Measurements from ENCODE around the gene C21orf58.
A peak's percentile ranks its signal among the peaks of the same experiment; 100 is the strongest.
"Not testable (repeated sequence)": the region's sequence is repeated elsewhere in the genome, so short reads cannot be mapped to it uniquely, and the experiment has no call there.

C21orf58 gene

GRCh38 chr21:46323227-46323709, 402 bp downstream of the C21orf58 start:
- DNase-seq, result no peak

- no peak for DNase-seq
Measured at GRCh38 chr21:46322351-46323226, 1.1 kb downstream of the C21orf58 start.

- no peak for DNase-seq
Measured at GRCh38 chr21:46320331-46320801, 3.3 kb downstream of the C21orf58 start.

DNA sequence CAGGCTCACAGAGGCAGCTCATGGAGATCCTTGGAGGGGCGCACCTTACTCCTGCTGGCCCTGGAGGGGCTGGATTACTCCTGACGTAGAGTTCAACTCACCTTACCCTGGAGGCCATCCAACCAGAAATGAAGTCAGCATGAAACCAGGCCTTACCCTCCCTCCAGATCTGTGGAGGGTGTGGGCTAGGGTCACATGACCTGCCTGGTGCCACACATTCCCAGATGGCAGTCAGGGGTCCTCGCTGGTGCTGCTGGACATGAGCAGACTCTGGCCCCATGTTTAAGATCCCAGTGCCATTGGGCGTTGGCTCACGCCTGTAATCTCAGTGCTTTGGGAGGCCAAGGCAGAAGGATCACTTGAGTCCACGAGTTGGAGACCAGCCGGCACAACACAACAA, 4.5 kb downstream of the C21orf58 start:
- no peak for DNase-seq

DNA sequence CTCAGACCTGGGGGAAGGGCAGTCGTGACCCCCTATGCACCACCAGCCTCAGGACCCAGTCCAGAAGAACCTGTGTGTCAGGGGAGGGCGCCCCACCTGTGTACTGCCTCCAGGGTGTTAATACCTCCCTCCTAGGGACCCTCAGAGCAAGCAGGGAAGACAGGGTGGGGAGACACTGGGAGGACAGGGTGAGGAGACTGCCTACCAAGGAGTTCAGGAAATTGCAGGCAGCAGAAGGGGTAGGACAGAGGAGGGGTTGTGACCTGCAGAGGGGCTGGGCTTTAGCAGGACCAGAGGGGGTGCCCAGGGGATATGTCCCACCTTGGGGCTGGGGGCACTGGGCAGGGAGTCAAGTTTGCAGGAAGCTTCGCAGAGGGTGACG, 5.2 kb downstream of the C21orf58 start:
- no peak for DNase-seq

DNA sequence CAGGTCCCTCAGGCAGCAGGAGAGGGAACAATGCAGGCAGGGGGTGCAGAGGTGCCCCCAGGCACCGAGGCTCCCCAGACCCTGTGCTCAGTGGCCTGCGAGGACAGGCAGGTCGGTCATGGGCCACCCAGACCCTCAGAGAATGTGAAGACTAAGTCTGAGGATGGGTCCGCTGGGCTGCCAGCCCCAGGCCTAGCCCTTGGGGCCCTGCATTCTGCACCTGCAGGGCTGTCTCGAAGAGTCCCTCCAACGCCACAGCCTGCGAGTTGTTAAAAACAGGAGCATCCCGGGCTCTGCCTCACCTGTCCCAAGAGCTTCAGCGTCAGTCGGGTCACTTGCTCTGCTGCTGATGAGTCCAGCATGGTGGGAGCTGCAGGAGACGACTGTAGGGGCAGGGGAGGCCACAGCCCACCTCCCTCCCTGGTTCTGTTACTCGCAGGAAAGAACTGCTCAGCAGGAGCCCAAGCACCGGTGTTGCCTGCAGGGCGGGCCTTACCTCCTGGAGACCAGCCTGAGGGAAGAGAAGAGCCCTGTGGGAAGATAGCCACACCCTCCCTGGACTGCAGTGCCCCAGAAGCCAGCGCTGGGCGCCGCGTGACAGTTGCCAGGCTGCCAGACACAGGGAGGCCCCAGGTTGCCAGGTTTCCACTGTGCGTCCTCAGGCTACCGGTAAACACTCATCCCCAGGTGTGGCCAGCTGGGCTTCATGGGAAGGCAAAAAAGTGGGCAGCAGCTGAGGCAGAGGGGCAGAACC, 5.8 kb downstream of the C21orf58 start:
- DNase-seq, result peak; percentile 82

DNA sequence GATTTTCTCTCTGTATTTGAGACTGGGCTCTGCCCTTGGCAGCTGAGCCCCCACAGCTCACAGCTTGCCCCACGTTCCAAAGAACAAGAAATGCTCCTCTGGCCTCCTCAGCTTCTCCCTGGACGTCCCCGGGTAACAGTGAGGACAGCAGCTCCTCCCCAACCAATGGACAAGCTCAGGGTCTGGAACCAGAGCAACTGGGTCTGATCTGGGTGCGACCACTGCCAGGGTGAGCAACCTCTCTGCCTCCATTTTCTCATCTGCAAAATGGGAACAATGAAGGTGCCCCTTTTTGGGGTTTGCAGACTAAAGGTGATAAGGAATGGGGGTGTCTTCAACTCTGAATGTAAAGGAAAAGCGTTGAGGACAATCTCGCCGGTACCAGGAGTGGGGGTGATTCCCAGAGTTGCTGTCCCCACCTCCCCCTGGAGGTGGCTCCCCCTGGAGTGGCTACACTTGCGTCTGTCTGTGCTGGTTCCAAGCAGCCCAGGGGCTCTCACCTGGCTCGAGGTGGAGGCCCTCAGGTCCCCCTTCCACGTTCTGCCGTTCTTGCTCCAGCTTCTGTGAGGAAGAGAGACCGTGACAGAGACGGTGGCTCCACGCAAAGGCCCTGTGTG, 6.9 kb downstream of the C21orf58 start:
- no peak for DNase-seq

DNA sequence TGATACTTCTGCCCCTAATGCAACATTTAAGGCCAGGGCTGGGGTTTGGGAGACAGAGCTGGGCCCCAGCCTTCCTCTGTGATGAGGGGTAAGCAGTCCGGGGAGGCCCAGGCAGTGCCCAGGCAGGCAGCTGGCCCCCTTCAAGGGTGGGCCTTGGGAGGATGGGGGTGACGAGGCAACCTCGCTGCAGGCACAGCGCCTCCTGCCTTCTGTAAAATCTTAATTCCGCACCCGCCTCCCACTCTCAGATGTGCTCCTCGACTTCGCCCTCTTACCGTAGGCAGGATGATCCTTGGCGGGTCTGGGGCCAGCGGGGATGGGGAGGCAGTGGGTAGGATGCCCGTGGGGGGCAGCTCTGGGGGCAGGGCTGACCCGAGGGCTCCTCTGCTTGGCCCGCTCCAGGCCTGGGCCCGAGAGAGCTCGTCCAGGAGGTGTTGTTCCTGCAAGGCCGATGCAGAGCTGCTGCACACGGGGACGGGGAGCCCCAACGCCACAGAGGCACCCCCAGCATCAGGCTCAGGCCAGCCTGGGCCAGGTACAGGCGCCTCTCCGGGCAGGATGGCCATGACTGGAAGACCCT, 9.1 kb downstream of the C21orf58 start:
- DNase-seq, result no peak

DNA sequence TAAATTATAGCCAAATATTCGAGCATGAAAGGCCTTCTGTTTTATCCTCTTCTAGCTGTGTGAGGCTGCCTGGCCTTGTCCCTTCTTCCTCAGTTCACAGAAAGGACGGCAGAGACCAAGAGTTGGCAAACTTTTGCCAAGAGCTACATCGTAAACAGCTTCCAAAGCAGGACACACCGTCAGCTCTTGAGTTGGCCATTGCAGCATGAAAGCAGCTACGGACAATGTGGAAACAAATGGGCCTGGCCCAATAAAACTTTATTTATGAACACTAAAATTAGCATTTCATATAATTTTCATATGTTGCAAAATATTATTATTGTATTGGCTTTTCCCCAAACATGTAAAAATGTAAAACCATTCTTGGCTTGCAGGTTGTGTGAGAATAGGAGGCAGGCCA, 10.7 kb downstream of the C21orf58 start:
- DNase-seq, result no peak

DNA sequence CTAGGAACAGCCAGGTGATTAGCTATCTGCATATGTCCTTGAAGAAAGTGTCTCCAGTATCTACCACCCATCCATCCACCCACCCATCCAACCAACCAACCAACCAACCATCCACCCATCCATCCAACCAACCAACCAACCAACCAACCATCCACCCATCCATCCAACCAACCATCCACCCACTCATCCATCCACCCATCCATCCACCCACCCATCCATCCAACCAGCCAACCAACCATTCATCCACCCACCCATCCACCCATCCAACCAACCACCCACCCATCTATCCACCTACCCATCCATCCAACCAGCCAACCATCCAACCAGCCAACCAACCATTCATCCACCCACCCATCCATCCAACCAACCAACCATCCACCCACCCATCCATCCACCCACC, 12.1 kb downstream of the C21orf58 start:
- DNase-seq, result no peak

- not testable (repeated sequence) for DNase-seq
Measured at GRCh38 chr21:46310260-46310659, 13.4 kb downstream of the C21orf58 start.

DNA sequence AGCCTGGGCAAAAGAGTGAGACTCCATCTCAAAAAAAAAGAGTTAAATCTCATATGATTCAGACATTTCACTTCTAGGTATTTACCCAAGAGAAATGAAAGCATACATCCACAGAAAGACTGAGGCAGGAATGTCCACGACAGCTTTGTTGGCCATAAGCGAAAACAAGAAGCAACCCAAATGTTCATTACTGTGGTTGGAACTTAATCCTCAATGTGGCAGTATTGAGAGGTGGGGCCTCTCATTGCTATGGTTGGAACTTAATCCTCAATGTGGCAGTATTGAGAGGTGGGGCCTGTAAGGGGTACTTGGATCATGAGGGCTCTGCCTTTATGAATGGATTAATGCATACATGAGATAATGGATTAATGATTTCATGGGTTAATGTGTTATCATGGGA, 15.2 kb downstream of the C21orf58 start:
- no peak for DNase-seq

DNA sequence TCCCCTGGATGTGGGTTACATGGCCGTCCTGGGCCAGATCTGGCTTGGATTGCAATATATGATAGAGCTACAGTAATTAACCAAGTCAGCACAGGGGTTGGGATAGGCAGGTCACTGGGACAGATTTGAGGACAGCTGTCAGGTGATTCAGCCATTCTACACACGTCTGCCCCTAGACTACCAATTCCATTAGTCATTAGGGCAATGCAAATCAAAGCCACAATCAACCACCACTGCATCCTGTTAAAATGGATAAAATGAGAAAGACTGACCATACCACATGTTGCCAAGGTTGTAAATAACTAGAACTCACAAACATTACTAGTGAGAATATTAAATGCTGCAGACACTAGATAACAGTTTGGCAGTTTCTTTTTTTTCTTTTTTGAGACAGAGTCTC, 16.0 kb downstream of the C21orf58 start:
- DNase-seq, result no peak

GRCh38 chr21:46304955-46305354, 18.7 kb downstream of the C21orf58 start:
- no peak for DNase-seq

DNA sequence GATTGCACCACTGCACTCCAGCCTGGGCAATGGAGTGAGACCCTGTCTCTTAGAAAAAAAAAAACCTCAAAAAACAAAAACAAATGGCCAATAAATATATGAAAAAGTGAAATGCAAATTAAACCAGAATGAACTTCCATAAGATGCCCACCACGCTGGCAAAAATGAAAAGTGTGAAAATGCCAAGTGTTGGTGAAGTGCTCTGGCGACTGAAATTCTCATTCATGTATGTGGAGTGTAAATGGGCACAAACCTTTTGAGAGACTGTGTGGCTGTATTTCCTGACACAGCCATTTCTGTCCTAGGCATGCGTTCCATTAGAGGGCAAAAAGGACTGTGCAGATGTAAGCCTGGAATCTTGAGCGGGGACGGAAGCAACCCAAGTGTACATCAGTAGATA, 19.2 kb downstream of the C21orf58 start:
- DNase-seq, result no peak

- DNase-seq, result no peak
Measured at GRCh38 chr21:46301759-46302158, 21.9 kb downstream of the C21orf58 start.

GRCh38 chr21:46299167-46299566, 24.5 kb downstream of the C21orf58 start:
- DNase-seq, result no peak

- DNase-seq, result no peak
Measured at GRCh38 chr21:46297338-46298271, 26.1 kb downstream of the C21orf58 start.

DNA sequence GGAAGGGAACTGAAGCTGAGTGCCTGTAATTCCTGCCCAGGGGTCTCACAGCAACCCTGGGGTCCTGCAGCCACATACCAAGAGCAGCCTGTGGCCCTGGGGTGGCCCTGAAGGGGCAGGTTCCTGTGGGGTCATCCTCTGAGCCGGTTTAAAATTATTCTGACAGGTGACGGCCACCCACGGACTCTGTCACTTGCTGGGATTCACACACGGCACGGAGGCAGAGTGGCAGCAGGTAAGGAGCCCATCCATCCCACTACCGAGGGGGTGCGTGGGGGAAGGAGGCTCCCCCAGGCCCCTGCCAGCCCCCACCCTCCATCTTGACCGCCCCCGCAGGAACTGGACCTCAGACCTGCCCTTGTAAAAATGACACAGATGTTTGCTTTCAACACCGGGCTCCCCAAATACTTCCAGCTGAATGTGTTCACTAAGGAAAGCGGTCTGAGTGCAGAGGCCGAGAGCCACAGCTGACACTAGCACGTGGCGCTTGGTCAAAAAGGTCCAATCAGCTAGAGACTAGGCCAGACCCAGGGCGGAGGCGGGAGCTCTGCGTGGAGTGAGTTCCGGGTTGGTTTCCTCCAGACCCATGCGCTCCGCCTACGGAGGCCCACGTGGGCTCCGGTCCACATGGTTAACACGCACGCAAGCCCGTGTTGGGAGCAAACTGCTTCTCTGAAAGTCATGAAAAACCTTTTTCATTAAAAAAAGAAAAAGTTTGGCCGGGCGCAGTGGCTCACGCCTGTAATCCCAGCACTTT, 27.5 kb downstream of the C21orf58 start:
- DNase-seq, result no peak

DNA sequence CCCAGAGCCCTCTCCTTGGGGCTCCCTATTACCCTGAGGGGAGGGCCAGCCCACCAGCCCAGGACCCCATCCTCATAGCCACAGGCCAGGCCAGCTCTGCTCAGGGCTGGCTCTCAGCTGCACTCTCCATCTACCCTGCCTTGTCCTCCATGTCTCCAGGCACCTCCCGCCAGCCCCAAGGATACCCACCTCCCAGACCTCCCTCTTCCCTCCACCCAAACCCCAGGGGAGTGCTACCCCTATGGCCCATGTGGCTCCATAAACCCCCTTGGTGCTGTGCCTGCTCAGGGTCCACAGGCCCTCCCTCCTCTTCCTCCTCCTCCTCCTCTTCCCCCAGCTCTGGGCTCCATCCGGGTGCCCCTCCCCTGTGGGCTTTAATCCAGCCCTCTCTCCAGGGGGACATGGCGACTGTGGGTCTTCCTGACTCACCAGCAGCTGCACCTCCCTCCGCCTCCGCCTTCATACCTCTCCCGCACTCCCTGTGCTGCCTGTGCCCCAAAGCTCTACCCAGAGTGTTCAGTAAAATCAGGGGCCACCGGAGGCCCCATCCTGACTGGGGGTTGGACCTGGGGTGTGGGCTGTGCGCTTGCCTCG, 28.4 kb downstream of the C21orf58 start:
- no peak for DNase-seq
